Heart right ventricle (tissue), 16 donors: ENCODE measurements around the gene DIP2C. TPM values are rescaled to one million over a fixed set of nuclear protein-coding genes. Genes with fewer than 3 reads are reported as not detected.

Experiments used
- ATAC-seq, 8 donors: fragments of 200-7000 bp; cut with Tn5 transposase; one replicate each; pipeline ENCODE4 v1.9.1; 2020; ENCODE audit warnings: mild to moderate bottlenecking in 8 of 8, moderate library complexity in 8 of 8, moderate number of reproducible peaks in 1 of 8
- DNase-seq, 2 donors: peaks; one replicate each; pipeline ENCODE4 v3.0.0-alpha.2; 2020
- H3K27ac ChIP-seq, 10 donors: fragments of 200-600 bp; sonication (generic) in 2 of 10; one replicate each; pipeline versions ENCODE4 v1.5.0 to v1.8.0; 2020 to 2022; ENCODE audit warnings: mild to moderate bottlenecking in 3 of 10
- H3K27me3 ChIP-seq, 7 donors: fragments of 200-600 bp; one replicate each; pipeline ENCODE4 v1.8.0; 2021 to 2022; ENCODE audit warnings: mild to moderate bottlenecking in 2 of 7
- H3K36me3 ChIP-seq, 9 donors: fragments of 200-600 bp; sonication (generic) in 1 of 9; one replicate each; pipeline versions ENCODE4 v1.5.0 to v1.8.0; 2020 to 2022; ENCODE audit warnings: mild to moderate bottlenecking in 2 of 9
- H3K4me1 ChIP-seq, 9 donors: fragments of 200-600 bp; sonication (generic) in 1 of 9; one replicate each; pipeline versions ENCODE4 v1.5.0 to v1.8.0; 2020 to 2022; ENCODE audit warnings: mild to moderate bottlenecking in 4 of 9
- H3K4me3 ChIP-seq, 10 donors: fragments of 200-600 bp; sonication (generic) in 2 of 10; one replicate each; pipeline versions ENCODE4 v1.5.0 to v1.8.0; 2020 to 2022; ENCODE audit warnings: mild to moderate bottlenecking in 7 of 10, moderate library complexity in 2 of 10
- H3K9me3 ChIP-seq, 11 donors: fragments of 200-600 bp in 10 of 11; sonication (generic) in 2 of 11; one replicate each; pipeline versions ENCODE4 v1.5.0 to v1.8.0; 2013 to 2022; ENCODE audit warnings: mild to moderate bottlenecking in 2 of 11, control low read depth in 1 of 11, moderate library complexity in 1 of 11
- WGBS, 2 donors: extraction: QIAGEN DNeasy Blood & Tissue Kit; methylation state at CpG; one replicate each; pipeline ENCODE4 v1.1.7; 2013; ENCODE audit warnings: inconsistent platforms in 1 of 2; 5-methylcytosine and 5-hydroxymethylcytosine counted together
- intact Hi-C, 10 donors: fragments of 100-400 bp; cut with DNase I; formaldehyde crosslinking; loops; one replicate each; pipeline versions ENCODE4 v1.11.1 to v1.14.2; 2022
- polyA plus RNA-seq, 2 donors: library from polyadenylated mRNA; stranded (reverse); fragments of 200-250 nt; gene quantifications; one replicate each; pipeline ENCODE4 v1.2.3, GENCODE V29; 2013
- total RNA-seq, 10 donors: library from RNA; stranded (reverse); fragmentation: NEBNext Ultra II Directional in 3 of 10; extraction: Animal tissue kit (Norgen Biotek cat#: 25700) in 3 of 10; gene quantifications; one replicate each; pipeline versions ENCODE4 v1.2.1 to v1.2.4, GENCODE V29; 2021 to 2023
- TF ChIP-seq, protein P1 (sequence below), 9 donors: fragments of 200-600 bp; sonication (generic) in 2 of 9; IDR thresholded peaks; one replicate each; pipeline versions ENCODE4 v1.5.0 to v1.8.0; 2021 to 2022; ENCODE audit warnings: antibody characterized with exemption in 9 of 9, mild to moderate bottlenecking in 5 of 9, moderate library complexity in 1 of 9
- donor health status: Arrhythmogenic right ventricular cardiomyopathy.
- donor health status: ischemic (EF 13 %, LVEDD 7.1; RV severe dilation, severe dysfunction).
- donor health status: healthy with polysubstance abuse.
- donor health status: DM: no; HTN: yes; CAD: no.
- donor health status: DM: no; HTN: no; CAD: no.
- donor health status: ischemic (EF 25% LVEDD 6.9; RV normal size, moderate dysfunction).
- donor health status: ischemic (EF 25% LVEDD 5.7; RV mildly dilated, moderate dysfunction).
- donor health status: healthy.
- donor health status: DM: yes; HTN: yes; CAD: no.
- donor health status: Ischemic cardiomyopathy.
- donor health status: ischemic (EF 35%, LVEDD 5.7; RV mildly dilated, moderate dysfunction).
- donor health status: nonischemic (EF 11% LVEDD 7.7; RV severe dilation, severe dysfunction).
- donor health status: DM: yes; HTN: yes; CAD: no.
- donor health status: PGD.
- donor health status: ischemic (EF 29% LVEDD 5.4; RV normal size, mild dysfunction).
- donor health status: nonischemic (EF 23%, LVEDD 6.1; RV moderate dilation, normal function).

Gene DIP2C
- total and polyA plus RNA-seq, 12 donors: 7.1 to 48.2 (median 33.7) TPM

DNA sequence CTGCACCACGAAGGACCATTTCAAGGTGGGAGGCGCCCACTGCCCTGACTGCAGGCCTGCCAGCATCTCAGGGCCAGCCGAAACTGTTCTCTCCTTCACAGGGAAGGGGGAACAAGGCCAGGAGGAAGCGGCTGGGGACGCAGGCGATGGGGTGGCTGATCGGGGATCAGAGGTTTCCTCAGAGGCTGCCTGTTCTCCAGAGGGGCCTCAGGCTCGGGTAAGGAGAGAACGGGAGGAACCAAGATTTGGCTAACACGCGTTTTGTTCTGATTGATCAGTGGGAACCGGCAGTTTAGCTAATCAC is 87.9 kb downstream of the DIP2C start:
- peaks cover 8 to 53% (median 23%) of the 10 kb centered on the region in 9 donors for H3K4me1 ChIP-seq
- no peak overlapping the region for H3K4me3 ChIP-seq
- H3K27me3 ChIP-seq: no peaks in the 10 kb centered on the region
- TF ChIP-seq, protein P1, sequence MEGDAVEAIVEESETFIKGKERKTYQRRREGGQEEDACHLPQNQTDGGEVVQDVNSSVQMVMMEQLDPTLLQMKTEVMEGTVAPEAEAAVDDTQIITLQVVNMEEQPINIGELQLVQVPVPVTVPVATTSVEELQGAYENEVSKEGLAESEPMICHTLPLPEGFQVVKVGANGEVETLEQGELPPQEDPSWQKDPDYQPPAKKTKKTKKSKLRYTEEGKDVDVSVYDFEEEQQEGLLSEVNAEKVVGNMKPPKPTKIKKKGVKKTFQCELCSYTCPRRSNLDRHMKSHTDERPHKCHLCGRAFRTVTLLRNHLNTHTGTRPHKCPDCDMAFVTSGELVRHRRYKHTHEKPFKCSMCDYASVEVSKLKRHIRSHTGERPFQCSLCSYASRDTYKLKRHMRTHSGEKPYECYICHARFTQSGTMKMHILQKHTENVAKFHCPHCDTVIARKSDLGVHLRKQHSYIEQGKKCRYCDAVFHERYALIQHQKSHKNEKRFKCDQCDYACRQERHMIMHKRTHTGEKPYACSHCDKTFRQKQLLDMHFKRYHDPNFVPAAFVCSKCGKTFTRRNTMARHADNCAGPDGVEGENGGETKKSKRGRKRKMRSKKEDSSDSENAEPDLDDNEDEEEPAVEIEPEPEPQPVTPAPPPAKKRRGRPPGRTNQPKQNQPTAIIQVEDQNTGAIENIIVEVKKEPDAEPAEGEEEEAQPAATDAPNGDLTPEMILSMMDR (IDR thresholded peaks at IDR 0.05): no peak
- H3K27ac ChIP-seq: no peak overlapping the region
- H3K36me3 ChIP-seq: no peaks in the 10 kb centered on the region
- 57 to 67% methylated on average over 12 of the region's 12 CpGs for WGBS, 2 donors
- H3K9me3 ChIP-seq: no peaks in the 10 kb centered on the region
- ATAC-seq (no peak), DNase-seq (no peak)
- intact Hi-C loops: loop anchor here in 1 of 10 donors (5.0 kb wide), 1 partner anchor 89 kb away; no protein-coding TSS in a partner anchor

DNA sequence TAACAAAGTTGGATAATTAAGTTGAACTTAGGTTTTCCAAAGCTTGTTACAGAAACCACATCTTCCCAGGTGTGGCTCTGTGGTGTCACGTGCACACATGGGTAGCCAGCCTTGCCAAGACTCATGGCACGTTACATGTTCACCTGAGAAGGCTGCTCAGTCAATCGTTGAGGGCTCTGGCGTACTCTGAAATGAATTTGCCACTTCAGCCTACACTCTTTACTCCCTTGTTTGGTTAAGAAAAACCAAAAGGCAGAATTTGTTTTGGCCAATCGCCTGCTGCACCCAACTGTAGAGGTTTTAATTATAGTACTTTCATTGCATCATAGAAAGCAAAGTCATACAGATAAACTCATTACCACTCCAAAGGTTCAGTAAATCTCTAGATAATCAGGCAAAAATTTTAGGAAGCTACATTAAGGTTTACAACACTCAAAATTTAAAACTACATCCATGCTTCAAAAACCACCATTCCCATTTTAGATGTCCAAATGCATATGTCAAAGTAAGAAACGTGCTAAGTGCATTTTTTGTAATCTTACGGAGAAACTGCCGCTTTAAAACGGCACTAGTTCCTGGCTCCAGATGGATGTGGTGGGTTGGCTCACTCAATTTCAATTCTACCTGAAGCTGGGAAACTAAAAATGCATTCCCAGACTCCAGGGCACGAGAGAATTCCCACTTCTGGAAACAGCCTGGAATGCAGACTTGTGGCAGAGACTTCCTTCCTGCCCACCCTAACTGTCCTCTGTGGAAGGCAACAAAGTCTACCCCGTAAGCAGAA is 88.4 kb downstream of the DIP2C start:
- Histone ChIP-seq H3K36me3 (no peaks in the 10 kb centered on the region), H3K27ac (no peak overlapping the region), H3K4me1 (peaks cover 8 to 53% (median 23%) of the 10 kb centered on the region in 9 donors), H3K27me3 (no peaks in the 10 kb centered on the region), H3K4me3 (no peak overlapping the region), H3K9me3 (no peaks in the 10 kb centered on the region)
- intact Hi-C loops: loop anchor here in 1 of 10 donors (5.0 kb wide), 1 partner anchor 89 kb away; no protein-coding TSS in a partner anchor
- no peak for ATAC-seq
- TF ChIP-seq, protein P1 (IDR thresholded peaks at IDR 0.05): no peak
- 70 to 73% methylated on average over 11 of the region's 11 CpGs for WGBS, 2 donors
- no peak for DNase-seq

DNA sequence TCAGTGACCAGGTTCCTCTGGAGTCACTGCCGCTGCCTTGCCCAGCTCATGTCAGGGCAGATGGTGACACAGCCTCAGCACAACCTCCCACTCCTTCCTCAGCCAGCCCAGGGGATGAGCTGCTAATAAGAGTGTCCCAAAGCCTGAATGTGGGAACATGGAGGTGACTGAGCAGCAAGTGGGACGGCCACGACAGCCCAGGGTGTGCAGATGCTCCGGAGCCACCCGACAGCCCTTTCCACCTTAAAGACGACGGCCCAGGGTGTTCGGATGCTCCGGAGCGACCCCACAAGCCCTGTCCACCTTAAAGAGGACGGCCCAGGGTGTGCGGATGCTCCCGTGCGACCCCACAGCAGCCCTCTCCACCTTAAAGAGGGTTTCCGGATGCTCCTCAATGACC is 89.2 kb downstream of the DIP2C start:
- DNase-seq (no peak), ATAC-seq (peak in 3 of 8 donors; percentile 13 to 79 (median 67))
- no peaks in the 10 kb centered on the region for H3K9me3 ChIP-seq
- no peak overlapping the region for H3K4me3 ChIP-seq
- 88 to 95% methylated on average over 15 of the region's 15 CpGs for WGBS, 2 donors
- intact Hi-C loops: loop anchor here in 1 of 10 donors (5.0 kb wide), 1 partner anchor 88 kb away; no protein-coding TSS in a partner anchor
- H3K36me3 ChIP-seq: no peaks in the 10 kb centered on the region
- TF ChIP-seq, protein P1 (IDR thresholded peaks at IDR 0.05): no peak
- H3K4me1 ChIP-seq: peaks cover 8 to 53% (median 23%) of the 10 kb centered on the region in 9 donors
- no peaks in the 10 kb centered on the region for H3K27me3 ChIP-seq
- H3K27ac ChIP-seq: no peak overlapping the region

DNA sequence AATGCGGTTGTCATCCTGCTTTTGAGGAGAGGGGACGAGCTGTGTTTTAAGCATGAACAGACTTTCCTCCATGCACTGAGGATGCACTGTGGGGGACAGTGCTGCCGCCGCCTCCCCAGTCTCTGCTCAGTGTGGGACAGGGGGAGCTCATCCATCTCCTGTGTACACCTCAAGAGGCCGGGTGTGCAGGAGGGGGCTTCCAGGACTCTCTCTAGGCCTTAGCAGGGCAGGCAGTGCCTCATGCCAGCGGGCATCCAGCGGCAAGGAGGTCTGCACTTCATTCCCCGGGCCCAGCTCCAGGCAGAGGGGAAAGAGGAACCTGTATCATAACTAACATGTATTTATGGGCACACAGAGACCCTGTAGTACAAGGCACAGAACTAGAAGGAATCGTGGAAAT is 89.7 kb downstream of the DIP2C start:
- TF ChIP-seq, protein P1 (IDR thresholded peaks at IDR 0.05): no peak
- H3K36me3 ChIP-seq: no peaks in the 10 kb centered on the region
- peaks cover 8 to 52% (median 23%) of the 10 kb centered on the region in 9 donors for H3K4me1 ChIP-seq
- DNase-seq: no peak
- H3K4me3 ChIP-seq: no peak overlapping the region
- H3K27me3 ChIP-seq: no peaks in the 10 kb centered on the region
- 93% methylated on average over 9 of the region's 9 CpGs for WGBS, 2 donors
- ATAC-seq: no peak
- no peak overlapping the region for H3K27ac ChIP-seq
- intact Hi-C loops: loop anchor here in 3 of 10 donors (5.0 to 10.0 kb wide), 3 partner anchors 87 to 205 kb away; no protein-coding TSS in a partner anchor
- no peaks in the 10 kb centered on the region for H3K9me3 ChIP-seq
